Dedifferentiated amniotic fluid mesenchymal stem cell (primary cell): ENCODE results near the gene ELP1.
A peak's percentile ranks its signal among the peaks of the same experiment; 100 is the strongest.
"Not testable (repeated sequence)": the region's sequence is repeated elsewhere in the genome, so short reads cannot be mapped to it uniquely, and the experiment has no call there.

Source experiments
- DNase-seq: peaks from one replicate; pipeline ENCODE4 v3.0.0-alpha.2; 2016; ENCODE audit errors: extremely low spot score

The ELP1 gene

GRCh38 chr9:108924466-108924865 is 9.5 kb downstream of the ELP1 start:
- DNase-seq: no peak

- no peak for DNase-seq
Observed at GRCh38 chr9:108921200-108921599, 12.7 kb downstream of the ELP1 start.

- not testable (repeated sequence) for DNase-seq
Observed at GRCh38 chr9:108920401-108920800, 13.5 kb downstream of the ELP1 start.

- no peak for DNase-seq
Observed at GRCh38 chr9:108919517-108919916, 14.4 kb downstream of the ELP1 start.

- no peak for DNase-seq
Observed at GRCh38 chr9:108913391-108913790, 20.5 kb downstream of the ELP1 start.

- no peak for DNase-seq
Observed at GRCh38 chr9:108911820-108912219, 22.1 kb downstream of the ELP1 start.

- DNase-seq: no peak
Observed at GRCh38 chr9:108910914-108911313, 23.0 kb downstream of the ELP1 start.

GRCh38 chr9:108910402-108910801 is 23.5 kb downstream of the ELP1 start:
- no peak for DNase-seq

GRCh38 chr9:108905494-108905893 is 28.4 kb downstream of the ELP1 start:
- no peak for DNase-seq

- no peak for DNase-seq
Observed at GRCh38 chr9:108904161-108904560, 29.8 kb downstream of the ELP1 start.

- DNase-seq: no peak
Observed at GRCh38 chr9:108903420-108904103, 30.4 kb downstream of the ELP1 start.

GRCh38 chr9:108900176-108900575 is 33.7 kb downstream of the ELP1 start:
- DNase-seq: no peak

- not testable (repeated sequence) for DNase-seq
Observed at GRCh38 chr9:108899023-108899695, 34.8 kb downstream of the ELP1 start.

- no peak for DNase-seq
Observed at GRCh38 chr9:108897324-108898096, 36.4 kb downstream of the ELP1 start.

- DNase-seq: no peak
Observed at GRCh38 chr9:108894225-108894997, 39.5 kb downstream of the ELP1 start.

- no peak for DNase-seq
Observed at GRCh38 chr9:108889649-108890067, 44.3 kb downstream of the ELP1 start.

- not testable (repeated sequence) for DNase-seq
Observed at GRCh38 chr9:108886594-108887271, 47.2 kb downstream of the ELP1 start.

GRCh38 chr9:108885643-108886348 is 48.1 kb downstream of the ELP1 start:
- DNase-seq: peak; percentile 26

- DNase-seq: no peak
Observed at GRCh38 chr9:108884701-108885100, 49.2 kb downstream of the ELP1 start.

- DNase-seq: no peak
Observed at GRCh38 chr9:108883085-108883484, 50.8 kb downstream of the ELP1 start.
